Vagina (tissue), 2 donors: ENCODE measurements around the gene PDK2. TPM values are rescaled to one million over a fixed set of nuclear protein-coding genes. Genes with fewer than 3 reads are reported as not detected.

Source experiments
- DNase-seq, 2 donors: peaks; one replicate each; pipeline ENCODE4 v3.0.0-alpha.2; 2017; ENCODE audit errors: extremely low spot score in 2 of 2
- H3K27ac ChIP-seq: fragments of 200-600 bp; sonication (generic); one replicate; pipeline ENCODE4 v1.5.1; 2019
- H3K27me3 ChIP-seq: fragments of 200-600 bp; sonication (generic); one replicate; pipeline ENCODE4 v1.5.1; 2019
- H3K36me3 ChIP-seq, 2 donors: fragments of 200-600 bp; sonication (generic); one replicate each; pipeline ENCODE4 v1.5.1; 2017 to 2019
- H3K4me1 ChIP-seq: fragments of 200-600 bp; sonication (generic); one replicate; pipeline ENCODE4 v1.5.1; 2019
- H3K4me3 ChIP-seq, 2 donors: fragments of 200-600 bp; sonication (generic); 1 replicate in 1 of 2; 2 replicates in 1 of 2; pipeline ENCODE4 v1.5.1; 2016 to 2019
- H3K9me3 ChIP-seq: fragments of 200-600 bp; sonication (generic); one replicate; pipeline ENCODE4 v1.5.1; 2019
- POLR2A ChIP-seq, 2 donors: fragments of 450-650 bp; IDR thresholded peaks; one replicate each; pipeline ENCODE4 v1.6.1; 2017; ENCODE audit warnings: antibody characterized with exemption in 2 of 2, mild to moderate bottlenecking in 2 of 2, moderate library complexity in 2 of 2
- POLR2AphosphoS5 ChIP-seq, 2 donors: sonication (generic); formaldehyde crosslinking; IDR thresholded peaks; one replicate each; pipeline ENCODE4 v1.9.0; 2017; ENCODE audit warnings: antibody characterized with exemption in 2 of 2, mild to moderate bottlenecking in 2 of 2, low read depth in 1 of 2; ENCODE audit not compliant: insufficient read depth in 1 of 2
- intact Hi-C: fragments of 100-400 bp; cut with DNase I; formaldehyde crosslinking; loops from one replicate; pipeline ENCODE4 v1.15.1; 2023
- total RNA-seq: library from RNA; depleted of rRNA; stranded (reverse); fragments of >200 nt; gene quantifications from one replicate; pipeline ENCODE4 v1.2.3, GENCODE V29; 2016
- TF ChIP-seq, protein P1 (sequence below), 3 experiments: fragments of 450-650 bp in 2 of 3; fragments of 200-600 bp in 1 of 3; sonication (generic) in 1 of 3; IDR thresholded peaks; one replicate each; pipeline ENCODE4 v1.5.1; 2017 to 2019; ENCODE audit warnings: antibody characterized with exemption in 3 of 3, mild to moderate bottlenecking in 2 of 3, moderate library complexity in 2 of 3

Gene PDK2
- total RNA-seq, 1 donor from 2014 or later = 44.4 TPM

DNA sequence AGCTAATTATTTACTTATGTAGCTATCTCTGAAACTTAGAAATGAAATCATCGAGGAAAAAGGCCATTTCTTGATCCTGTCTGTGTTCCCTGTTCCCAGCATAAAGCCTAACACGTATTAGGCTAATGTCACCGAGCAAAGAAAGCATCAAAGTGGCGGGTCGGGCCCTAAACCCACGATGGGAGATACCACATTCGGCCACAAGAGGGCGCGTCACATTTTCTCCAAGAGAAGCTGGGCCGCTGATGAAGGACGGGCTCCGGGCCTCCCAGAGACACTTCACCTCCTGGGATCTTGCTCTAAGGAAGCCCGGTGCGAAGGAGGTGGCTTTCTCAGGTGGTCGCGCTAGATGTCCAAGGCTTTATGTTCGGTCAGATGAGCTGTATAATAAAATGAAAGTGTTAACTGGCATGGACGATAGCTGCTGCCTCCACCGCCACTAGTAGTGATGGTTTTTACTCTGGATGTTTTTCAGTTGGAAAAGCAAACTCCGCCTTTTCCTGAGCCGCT lies 853 bp upstream of the PDK2 start:
- peak overlapping the region; percentile 84 for H3K27ac ChIP-seq
- H3K4me1 ChIP-seq = peaks cover 27% of the 10 kb centered on the region
- H3K27me3 ChIP-seq = no peaks in the 10 kb centered on the region
- no peaks in the 10 kb centered on the region for H3K9me3 ChIP-seq
- DNase-seq = peak in 1 of 2 donors; percentile 93
- no peaks in the 10 kb centered on the region for H3K36me3 ChIP-seq
- H3K4me3 ChIP-seq = peak overlapping the region; percentile 87 to 97
- intact Hi-C loops = no loop called here
- peak in 1 of 2 donors; percentile 62 for TF ChIP-seq POLR2AphosphoS5 (IDR thresholded peaks at IDR 0.05; ENCODE audit: insufficient read depth in 1 of 2, low read depth in 1 of 2)
- TF ChIP-seq, protein P1, sequence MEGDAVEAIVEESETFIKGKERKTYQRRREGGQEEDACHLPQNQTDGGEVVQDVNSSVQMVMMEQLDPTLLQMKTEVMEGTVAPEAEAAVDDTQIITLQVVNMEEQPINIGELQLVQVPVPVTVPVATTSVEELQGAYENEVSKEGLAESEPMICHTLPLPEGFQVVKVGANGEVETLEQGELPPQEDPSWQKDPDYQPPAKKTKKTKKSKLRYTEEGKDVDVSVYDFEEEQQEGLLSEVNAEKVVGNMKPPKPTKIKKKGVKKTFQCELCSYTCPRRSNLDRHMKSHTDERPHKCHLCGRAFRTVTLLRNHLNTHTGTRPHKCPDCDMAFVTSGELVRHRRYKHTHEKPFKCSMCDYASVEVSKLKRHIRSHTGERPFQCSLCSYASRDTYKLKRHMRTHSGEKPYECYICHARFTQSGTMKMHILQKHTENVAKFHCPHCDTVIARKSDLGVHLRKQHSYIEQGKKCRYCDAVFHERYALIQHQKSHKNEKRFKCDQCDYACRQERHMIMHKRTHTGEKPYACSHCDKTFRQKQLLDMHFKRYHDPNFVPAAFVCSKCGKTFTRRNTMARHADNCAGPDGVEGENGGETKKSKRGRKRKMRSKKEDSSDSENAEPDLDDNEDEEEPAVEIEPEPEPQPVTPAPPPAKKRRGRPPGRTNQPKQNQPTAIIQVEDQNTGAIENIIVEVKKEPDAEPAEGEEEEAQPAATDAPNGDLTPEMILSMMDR (IDR thresholded peaks at IDR 0.05) = peak; percentile 81 to 93 (median 91)
- TF ChIP-seq POLR2A (IDR thresholded peaks at IDR 0.05) = no peak

DNA sequence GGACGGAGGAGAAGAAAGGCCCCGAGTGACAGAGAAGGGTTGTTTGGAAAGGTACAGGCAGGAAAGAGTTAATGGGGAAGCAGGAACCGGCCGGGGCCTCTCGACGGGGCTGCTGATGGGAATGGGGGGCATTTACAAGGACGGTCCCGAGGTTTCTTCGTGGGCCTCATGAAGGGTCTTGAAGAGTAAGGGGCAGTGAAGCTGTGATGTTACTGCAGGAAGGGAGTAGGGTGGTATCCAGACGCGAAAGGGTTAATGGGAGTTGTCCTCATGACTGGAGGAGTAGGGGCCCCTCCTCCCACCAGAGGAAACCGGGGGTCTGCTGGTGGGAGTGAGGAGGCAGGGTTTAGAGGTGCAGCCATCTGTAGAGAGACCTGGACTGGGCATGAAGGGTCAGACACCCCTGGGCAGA lies 481 bp downstream of the PDK2 start:
- H3K4me1 ChIP-seq = peaks cover 40% of the 10 kb centered on the region
- no peaks in the 10 kb centered on the region for H3K9me3 ChIP-seq
- TF ChIP-seq, protein P1 (IDR thresholded peaks at IDR 0.05) = no peak
- no peak for TF ChIP-seq POLR2AphosphoS5 (IDR thresholded peaks at IDR 0.05; ENCODE audit: insufficient read depth in 1 of 2, low read depth in 1 of 2)
- TF ChIP-seq POLR2A (IDR thresholded peaks at IDR 0.05) = no peak
- peak overlapping the region; percentile 84 for H3K27ac ChIP-seq
- DNase-seq = no peak
- H3K27me3 ChIP-seq = no peaks in the 10 kb centered on the region
- H3K4me3 ChIP-seq = peak overlapping the region; percentile 87 to 97
- no peaks in the 10 kb centered on the region for H3K36me3 ChIP-seq
- intact Hi-C loops = no loop called here

DNA sequence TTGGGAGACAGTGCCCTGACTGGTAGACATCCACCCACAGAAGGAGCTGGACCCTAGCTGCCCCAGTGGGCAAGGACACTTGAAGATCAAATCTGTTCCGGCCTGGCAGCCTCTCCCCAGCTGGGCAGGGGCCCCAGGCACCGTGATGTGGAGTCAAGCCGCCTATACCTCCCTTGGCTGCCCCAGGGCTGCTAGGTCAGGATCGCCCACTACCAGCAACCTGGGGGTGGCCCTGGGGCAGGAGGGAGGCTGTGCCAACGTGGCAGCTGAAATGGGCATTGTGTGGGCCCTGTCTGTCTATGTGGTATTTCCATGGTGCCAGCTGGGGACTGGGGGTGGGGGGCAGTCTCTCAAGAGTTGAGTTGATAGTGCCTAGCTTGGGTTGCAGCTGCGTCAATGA lies 941 bp downstream of the PDK2 start:
- Histone ChIP-seq H3K27ac (peak overlapping the region; percentile 84), H3K36me3 (no peaks in the 10 kb centered on the region), H3K4me1 (peaks cover 45% of the 10 kb centered on the region), H3K27me3 (no peaks in the 10 kb centered on the region), H3K9me3 (no peaks in the 10 kb centered on the region), H3K4me3 (peak overlapping the region; percentile 87 to 97)
- DNase-seq = no peak
- intact Hi-C loops = no loop called here
- TF ChIP-seq POLR2A (IDR thresholded peaks at IDR 0.05) = no peak
- no peak for TF ChIP-seq POLR2AphosphoS5 (IDR thresholded peaks at IDR 0.05; ENCODE audit: insufficient read depth in 1 of 2, low read depth in 1 of 2)
- TF ChIP-seq, protein P1 (IDR thresholded peaks at IDR 0.05) = no peak

DNA sequence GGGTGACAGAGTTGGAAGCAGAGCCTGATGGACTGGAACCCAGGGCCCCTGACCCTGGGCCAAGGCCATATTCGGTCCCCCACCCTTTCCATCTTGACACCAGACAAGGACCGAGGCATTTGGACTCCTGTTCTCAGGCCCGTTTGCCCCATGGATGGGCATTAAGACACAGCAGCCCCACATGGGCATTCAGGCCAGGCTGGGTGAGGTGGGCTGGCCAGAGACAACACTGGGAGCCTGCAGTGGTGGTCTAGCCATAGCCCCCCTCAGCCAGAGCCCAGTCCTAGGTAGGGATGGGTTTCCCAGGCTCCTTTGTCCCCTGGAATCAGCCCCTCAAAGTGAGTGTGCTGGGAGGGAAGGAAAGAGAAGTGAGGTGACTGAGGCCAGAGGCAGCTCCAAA lies 1.6 kb downstream of the PDK2 start:
- peaks cover 51% of the 10 kb centered on the region for H3K4me1 ChIP-seq
- intact Hi-C loops = no loop called here
- TF ChIP-seq POLR2A (IDR thresholded peaks at IDR 0.05) (no peak), POLR2AphosphoS5 (IDR thresholded peaks at IDR 0.05; ENCODE audit: insufficient read depth in 1 of 2, low read depth in 1 of 2) (no peak)
- TF ChIP-seq, protein P1 (IDR thresholded peaks at IDR 0.05) = no peak
- no peaks in the 10 kb centered on the region for H3K27me3 ChIP-seq
- H3K9me3 ChIP-seq = no peaks in the 10 kb centered on the region
- H3K27ac ChIP-seq = peak overlapping the region; percentile 84
- DNase-seq = no peak
- peak overlapping the region; percentile 87 to 97 for H3K4me3 ChIP-seq
- H3K36me3 ChIP-seq = no peaks in the 10 kb centered on the region

DNA sequence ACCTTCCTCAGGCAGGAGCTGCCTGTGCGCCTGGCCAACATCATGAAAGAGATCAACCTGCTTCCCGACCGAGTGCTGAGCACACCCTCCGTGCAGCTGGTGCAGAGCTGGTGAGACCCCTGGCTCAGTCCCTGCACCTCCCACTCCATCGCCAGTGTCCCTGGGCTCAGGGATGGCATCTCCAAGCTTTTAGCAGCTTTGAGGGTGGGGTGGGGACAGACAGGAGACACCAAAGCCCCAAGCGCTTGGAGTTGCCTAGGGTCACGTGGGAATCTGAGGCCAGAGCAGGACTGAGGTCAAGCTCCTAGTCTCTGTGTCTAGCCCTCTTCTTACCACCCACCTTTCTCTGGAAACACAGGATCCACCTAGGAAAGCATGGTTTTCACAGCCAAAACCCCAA lies 2.3 kb downstream of the PDK2 start:
- Histone ChIP-seq H3K9me3 (no peaks in the 10 kb centered on the region), H3K27ac (no peak overlapping the region), H3K4me3 (no peak overlapping the region), H3K4me1 (peaks cover 58% of the 10 kb centered on the region), H3K36me3 (no peaks in the 10 kb centered on the region), H3K27me3 (no peaks in the 10 kb centered on the region)
- no peak for DNase-seq
- intact Hi-C loops = no loop called here
- TF ChIP-seq, protein P1 (IDR thresholded peaks at IDR 0.05) = no peak
- TF ChIP-seq POLR2A (IDR thresholded peaks at IDR 0.05) (no peak), POLR2AphosphoS5 (IDR thresholded peaks at IDR 0.05; ENCODE audit: insufficient read depth in 1 of 2, low read depth in 1 of 2) (no peak)
